MM.1S (cell line): ENCODE measurements around the gene SMIM26.

Experiments used
- CTCF ChIP-seq: fragments of 300-600 bp; sonication (generic); IDR thresholded peaks from 2 replicates; pipeline ENCODE4 v1.5.1; 2016; ENCODE audit warnings: antibody characterized with exemption, low read length, mixed read lengths
- EZH2phosphoT487 ChIP-seq: fragments of 300-600 bp; sonication (generic); IDR thresholded peaks from 2 replicates; pipeline ENCODE4 v1.6.1; 2018; ENCODE audit warnings: antibody characterized with exemption, low read length

- TF ChIP-seq CTCF (no peak), EZH2phosphoT487 (no peak)
These were observed 11.3 kb downstream of the SMIM26 start for GRCh38 chr20:18578581-18578980.
